ENCODE data around the gene USP17L30. TPM values are rescaled to one million over a fixed set of nuclear protein-coding genes. Genes with fewer than 3 reads are reported as not detected.
"Not testable (repeated sequence)": the region's sequence is repeated elsewhere in the genome, so short reads cannot be mapped to it uniquely, and the experiment has no call there.

USP17L30 gene, protein sequence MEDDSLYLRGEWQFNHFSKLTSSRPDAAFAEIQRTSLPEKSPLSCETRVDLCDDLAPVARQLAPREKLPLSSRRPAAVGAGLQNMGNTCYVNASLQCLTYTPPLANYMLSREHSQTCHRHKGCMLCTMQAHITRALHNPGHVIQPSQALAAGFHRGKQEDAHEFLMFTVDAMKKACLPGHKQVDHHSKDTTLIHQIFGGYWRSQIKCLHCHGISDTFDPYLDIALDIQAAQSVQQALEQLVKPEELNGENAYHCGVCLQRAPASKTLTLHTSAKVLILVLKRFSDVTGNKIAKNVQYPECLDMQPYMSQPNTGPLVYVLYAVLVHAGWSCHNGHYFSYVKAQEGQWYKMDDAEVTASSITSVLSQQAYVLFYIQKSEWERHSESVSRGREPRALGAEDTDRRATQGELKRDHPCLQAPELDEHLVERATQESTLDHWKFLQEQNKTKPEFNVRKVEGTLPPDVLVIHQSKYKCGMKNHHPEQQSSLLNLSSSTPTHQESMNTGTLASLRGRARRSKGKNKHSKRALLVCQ
- total RNA-seq, result not detected

DNA sequence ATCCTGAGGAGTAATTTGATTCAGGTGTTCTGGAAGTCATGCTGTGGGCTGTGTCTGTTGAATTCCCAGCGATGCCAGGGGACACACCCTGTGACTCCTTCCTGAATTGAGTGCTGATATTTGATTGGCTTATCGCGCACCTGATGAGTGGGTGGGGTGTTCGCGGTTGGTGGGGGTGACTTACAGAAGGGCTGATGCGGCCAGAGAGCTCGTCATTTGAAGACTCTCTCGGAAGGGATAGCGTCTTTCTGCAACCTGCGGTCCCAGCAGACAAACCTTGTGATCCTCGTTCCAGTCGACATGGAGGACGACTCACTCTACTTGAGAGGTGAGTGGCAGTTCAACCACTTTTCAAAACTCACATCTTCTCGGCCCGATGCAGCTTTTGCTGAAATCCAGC is at the start of gene USP17L30:
Gene USP17L30 (plus strand): TSS at position 301 of the 400 bp plus-strand sequence. CDS start 0 bp downstream, at position 301.
- H3K36me3 Mint-ChIP-seq (ENCODE audit: low read depth); intact Hi-C loops (cut with micrococcal nuclease): not testable (repeated sequence)

DNA sequence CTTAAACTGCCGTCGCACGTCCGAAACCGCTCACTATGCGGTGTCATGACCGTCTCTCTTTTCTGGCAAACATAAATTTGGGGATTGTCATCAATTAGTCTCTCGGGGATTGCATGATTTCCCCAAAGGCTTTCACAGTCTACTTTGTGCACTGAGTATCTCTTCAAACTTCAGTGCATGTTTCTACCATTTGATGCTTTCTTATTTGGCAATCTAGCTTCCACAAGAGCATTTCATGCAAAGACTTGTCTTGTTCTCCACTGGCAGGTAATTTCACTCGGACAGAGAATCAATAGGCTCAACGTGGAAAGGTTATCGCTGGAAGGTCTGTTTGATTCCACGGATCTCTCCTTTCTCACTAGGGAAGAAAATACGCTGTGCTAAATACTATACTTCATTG is 38.7 kb upstream of the USP17L30 start:
- H3K4me1 Mint-ChIP-seq (ENCODE audit: low read depth); intact Hi-C loops (cut with micrococcal nuclease); DNase-seq; H3K9me3 Mint-ChIP-seq; H3K4me3 Mint-ChIP-seq; H3K27ac Mint-ChIP-seq; CTCF ChIA-PET; H3K36me3 Mint-ChIP-seq (ENCODE audit: low read depth); H3K27me3 Mint-ChIP-seq (ENCODE audit: low read depth): not testable (repeated sequence)

More for the DNA sequence above, at the start of gene USP17L30:
- H3K4me3 Mint-ChIP-seq; DNase-seq; H3K27me3 Mint-ChIP-seq (ENCODE audit: low read depth); H3K9me3 Mint-ChIP-seq; CTCF ChIA-PET; H3K27ac Mint-ChIP-seq; H3K4me1 Mint-ChIP-seq (ENCODE audit: low read depth): not testable (repeated sequence)

DNA sequence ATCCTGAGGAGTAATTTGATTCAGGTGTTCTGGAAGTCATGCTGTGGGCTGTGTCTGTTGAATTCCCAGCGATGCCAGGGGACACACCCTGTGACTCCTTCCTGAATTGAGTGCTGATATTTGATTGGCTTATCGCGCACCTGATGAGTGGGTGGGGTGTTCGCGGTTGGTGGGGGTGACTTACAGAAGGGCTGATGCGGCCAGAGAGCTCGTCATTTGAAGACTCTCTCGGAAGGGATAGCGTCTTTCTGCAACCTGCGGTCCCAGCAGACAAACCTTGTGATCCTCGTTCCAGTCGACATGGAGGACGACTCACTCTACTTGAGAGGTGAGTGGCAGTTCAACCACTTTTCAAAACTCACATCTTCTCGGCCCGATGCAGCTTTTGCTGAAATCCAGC is 38.1 kb upstream of the USP17L30 start, which contains the start of gene USP17L24:
Gene USP17L24 (plus strand): TSS at position 301 of the 400 bp plus-strand sequence. CDS start 0 bp downstream, at position 301.
- H3K4me1 Mint-ChIP-seq (ENCODE audit: low read depth); H3K36me3 Mint-ChIP-seq (ENCODE audit: low read depth); H3K4me3 Mint-ChIP-seq; H3K27me3 Mint-ChIP-seq (ENCODE audit: low read depth); H3K27ac Mint-ChIP-seq; intact Hi-C loops (cut with micrococcal nuclease); H3K9me3 Mint-ChIP-seq; DNase-seq; CTCF ChIA-PET: not testable (repeated sequence)

GRCh38 chr4:9329611-9330010 is 33.3 kb upstream of the USP17L30 start, which contains the start of gene USP17L25:
USP17L25 (plus strand) TSS chr4:9329911; CDS start chr4:9329911, 0 bp downstream.
- H3K9me3 Mint-ChIP-seq; H3K27me3 Mint-ChIP-seq (ENCODE audit: low read depth); H3K36me3 Mint-ChIP-seq (ENCODE audit: low read depth); H3K4me1 Mint-ChIP-seq (ENCODE audit: low read depth); CTCF ChIA-PET; H3K4me3 Mint-ChIP-seq; intact Hi-C loops (cut with micrococcal nuclease); H3K27ac Mint-ChIP-seq; DNase-seq: not testable (repeated sequence)

DNA sequence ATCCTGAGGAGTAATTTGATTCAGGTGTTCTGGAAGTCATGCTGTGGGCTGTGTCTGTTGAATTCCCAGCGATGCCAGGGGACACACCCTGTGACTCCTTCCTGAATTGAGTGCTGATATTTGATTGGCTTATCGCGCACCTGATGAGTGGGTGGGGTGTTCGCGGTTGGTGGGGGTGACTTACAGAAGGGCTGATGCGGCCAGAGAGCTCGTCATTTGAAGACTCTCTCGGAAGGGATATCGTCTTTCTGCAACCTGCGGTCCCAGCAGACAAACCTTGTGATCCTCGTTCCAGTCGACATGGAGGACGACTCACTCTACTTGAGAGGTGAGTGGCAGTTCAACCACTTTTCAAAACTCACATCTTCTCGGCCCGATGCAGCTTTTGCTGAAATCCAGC is 28.6 kb upstream of the USP17L30 start, which contains the start of gene USP17L26:
Gene USP17L26 (plus strand): TSS at position 301 of the 400 bp plus-strand sequence. CDS start 0 bp downstream, at position 301.
- H3K9me3 Mint-ChIP-seq; H3K4me1 Mint-ChIP-seq (ENCODE audit: low read depth); H3K4me3 Mint-ChIP-seq; H3K36me3 Mint-ChIP-seq (ENCODE audit: low read depth); CTCF ChIA-PET; H3K27me3 Mint-ChIP-seq (ENCODE audit: low read depth); DNase-seq; intact Hi-C loops (cut with micrococcal nuclease); H3K27ac Mint-ChIP-seq: not testable (repeated sequence)

DNA sequence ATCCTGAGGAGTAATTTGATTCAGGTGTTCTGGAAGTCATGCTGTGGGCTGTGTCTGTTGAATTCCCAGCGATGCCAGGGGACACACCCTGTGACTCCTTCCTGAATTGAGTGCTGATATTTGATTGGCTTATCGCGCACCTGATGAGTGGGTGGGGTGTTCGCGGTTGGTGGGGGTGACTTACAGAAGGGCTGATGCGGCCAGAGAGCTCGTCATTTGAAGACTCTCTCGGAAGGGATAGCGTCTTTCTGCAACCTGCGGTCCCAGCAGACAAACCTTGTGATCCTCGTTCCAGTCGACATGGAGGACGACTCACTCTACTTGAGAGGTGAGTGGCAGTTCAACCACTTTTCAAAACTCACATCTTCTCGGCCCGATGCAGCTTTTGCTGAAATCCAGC is 23.8 kb upstream of the USP17L30 start, which contains the start of gene USP17L5:
Gene USP17L5 (plus strand): TSS at position 301 of the 400 bp plus-strand sequence. CDS start 0 bp downstream, at position 301.
- H3K36me3 Mint-ChIP-seq (ENCODE audit: low read depth); H3K4me1 Mint-ChIP-seq (ENCODE audit: low read depth); H3K9me3 Mint-ChIP-seq; DNase-seq; H3K4me3 Mint-ChIP-seq; CTCF ChIA-PET; H3K27ac Mint-ChIP-seq; intact Hi-C loops (cut with micrococcal nuclease); H3K27me3 Mint-ChIP-seq (ENCODE audit: low read depth): not testable (repeated sequence)

DNA sequence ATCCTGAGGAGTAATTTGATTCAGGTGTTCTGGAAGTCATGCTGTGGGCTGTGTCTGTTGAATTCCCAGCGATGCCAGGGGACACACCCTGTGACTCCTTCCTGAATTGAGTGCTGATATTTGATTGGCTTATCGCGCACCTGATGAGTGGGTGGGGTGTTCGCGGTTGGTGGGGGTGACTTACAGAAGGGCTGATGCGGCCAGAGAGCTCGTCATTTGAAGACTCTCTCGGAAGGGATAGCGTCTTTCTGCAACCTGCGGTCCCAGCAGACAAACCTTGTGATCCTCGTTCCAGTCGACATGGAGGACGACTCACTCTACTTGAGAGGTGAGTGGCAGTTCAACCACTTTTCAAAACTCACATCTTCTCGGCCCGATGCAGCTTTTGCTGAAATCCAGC is 19.1 kb upstream of the USP17L30 start, which contains the start of gene USP17L27:
Gene USP17L27 (plus strand): TSS at position 301 of the 400 bp plus-strand sequence. CDS start 0 bp downstream, at position 301.
- H3K4me1 Mint-ChIP-seq (ENCODE audit: low read depth); H3K9me3 Mint-ChIP-seq; H3K27me3 Mint-ChIP-seq (ENCODE audit: low read depth); H3K36me3 Mint-ChIP-seq (ENCODE audit: low read depth); H3K27ac Mint-ChIP-seq; CTCF ChIA-PET; intact Hi-C loops (cut with micrococcal nuclease); H3K4me3 Mint-ChIP-seq; DNase-seq: not testable (repeated sequence)

- intact Hi-C loops (cut with micrococcal nuclease), result not testable (repeated sequence)
Measured at GRCh38 chr4:9348593-9348992, 14.3 kb upstream of the USP17L30 start, which contains the start of gene USP17L28. USP17L28 (plus strand) TSS chr4:9348893; CDS start chr4:9348893, 0 bp downstream.

DNA sequence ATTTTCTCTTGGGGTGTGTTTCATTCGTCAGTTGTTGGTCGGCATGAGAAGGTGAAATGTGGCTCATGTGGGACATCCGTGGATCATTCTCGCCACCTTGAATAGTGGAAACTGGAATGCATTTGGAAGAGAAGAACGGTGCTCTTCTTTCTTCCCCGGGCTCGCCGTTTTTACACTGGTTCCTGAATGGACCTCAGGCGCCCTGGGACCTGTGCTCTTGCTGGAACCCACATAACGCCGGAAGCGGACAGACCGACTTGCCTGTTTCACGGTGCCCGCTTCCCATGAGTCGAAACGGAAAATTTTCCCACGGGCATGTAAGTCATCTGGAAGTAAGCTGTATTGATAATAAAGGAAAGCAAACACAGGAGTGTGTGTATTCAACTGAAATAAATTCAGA is 12.1 kb upstream of the USP17L30 start:
- CTCF ChIA-PET; H3K36me3 Mint-ChIP-seq (ENCODE audit: low read depth); DNase-seq; intact Hi-C loops (cut with micrococcal nuclease); H3K4me3 Mint-ChIP-seq; H3K27me3 Mint-ChIP-seq (ENCODE audit: low read depth); H3K9me3 Mint-ChIP-seq; H3K27ac Mint-ChIP-seq; H3K4me1 Mint-ChIP-seq (ENCODE audit: low read depth): not testable (repeated sequence)

More at GRCh38 chr4:9348593-9348992, 14.3 kb upstream of the USP17L30 start, which contains the start of gene USP17L28:
- DNase-seq; H3K9me3 Mint-ChIP-seq; CTCF ChIA-PET; H3K4me3 Mint-ChIP-seq; H3K4me1 Mint-ChIP-seq (ENCODE audit: low read depth); H3K36me3 Mint-ChIP-seq (ENCODE audit: low read depth); H3K27ac Mint-ChIP-seq; H3K27me3 Mint-ChIP-seq (ENCODE audit: low read depth): not testable (repeated sequence)

DNA sequence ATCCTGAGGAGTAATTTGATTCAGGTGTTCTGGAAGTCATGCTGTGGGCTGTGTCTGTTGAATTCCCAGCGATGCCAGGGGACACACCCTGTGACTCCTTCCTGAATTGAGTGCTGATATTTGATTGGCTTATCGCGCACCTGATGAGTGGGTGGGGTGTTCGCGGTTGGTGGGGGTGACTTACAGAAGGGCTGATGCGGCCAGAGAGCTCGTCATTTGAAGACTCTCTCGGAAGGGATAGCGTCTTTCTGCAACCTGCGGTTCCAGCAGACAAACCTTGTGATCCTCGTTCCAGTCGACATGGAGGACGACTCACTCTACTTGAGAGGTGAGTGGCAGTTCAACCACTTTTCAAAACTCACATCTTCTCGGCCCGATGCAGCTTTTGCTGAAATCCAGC is 9.6 kb upstream of the USP17L30 start, which contains the start of gene USP17L29:
Gene USP17L29 (plus strand): TSS at position 301 of the 400 bp plus-strand sequence. CDS start 0 bp downstream, at position 301.
- H3K4me3 Mint-ChIP-seq; H3K9me3 Mint-ChIP-seq; H3K4me1 Mint-ChIP-seq (ENCODE audit: low read depth); H3K27ac Mint-ChIP-seq; intact Hi-C loops (cut with micrococcal nuclease); H3K27me3 Mint-ChIP-seq (ENCODE audit: low read depth); CTCF ChIA-PET; DNase-seq; H3K36me3 Mint-ChIP-seq (ENCODE audit: low read depth): not testable (repeated sequence)

DNA sequence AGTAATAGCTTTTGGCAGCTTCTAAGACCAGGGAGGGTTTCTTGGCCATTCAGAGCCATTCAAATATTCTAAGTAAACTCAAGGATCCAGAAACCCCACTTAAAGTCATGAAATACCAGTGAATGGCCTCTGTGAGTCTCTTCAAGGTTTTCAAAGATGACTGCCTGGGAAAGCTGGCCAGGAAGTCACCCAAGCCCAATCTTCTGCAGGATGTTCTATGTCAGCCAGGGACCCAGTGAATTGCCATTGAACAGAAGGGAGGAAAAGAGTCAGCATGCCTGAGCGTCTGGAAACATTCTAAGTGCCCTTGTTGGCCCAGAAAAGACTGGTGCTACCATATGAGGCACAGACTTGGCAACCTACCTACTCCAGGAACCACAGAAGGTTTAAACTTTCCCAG is 17.0 kb downstream of the USP17L30 start:
- H3K9me3 Mint-ChIP-seq; DNase-seq; H3K27ac Mint-ChIP-seq; H3K4me3 Mint-ChIP-seq; CTCF ChIA-PET; intact Hi-C loops (cut with micrococcal nuclease); H3K4me1 Mint-ChIP-seq (ENCODE audit: low read depth); H3K27me3 Mint-ChIP-seq (ENCODE audit: low read depth); H3K36me3 Mint-ChIP-seq (ENCODE audit: low read depth): not testable (repeated sequence)

DNA sequence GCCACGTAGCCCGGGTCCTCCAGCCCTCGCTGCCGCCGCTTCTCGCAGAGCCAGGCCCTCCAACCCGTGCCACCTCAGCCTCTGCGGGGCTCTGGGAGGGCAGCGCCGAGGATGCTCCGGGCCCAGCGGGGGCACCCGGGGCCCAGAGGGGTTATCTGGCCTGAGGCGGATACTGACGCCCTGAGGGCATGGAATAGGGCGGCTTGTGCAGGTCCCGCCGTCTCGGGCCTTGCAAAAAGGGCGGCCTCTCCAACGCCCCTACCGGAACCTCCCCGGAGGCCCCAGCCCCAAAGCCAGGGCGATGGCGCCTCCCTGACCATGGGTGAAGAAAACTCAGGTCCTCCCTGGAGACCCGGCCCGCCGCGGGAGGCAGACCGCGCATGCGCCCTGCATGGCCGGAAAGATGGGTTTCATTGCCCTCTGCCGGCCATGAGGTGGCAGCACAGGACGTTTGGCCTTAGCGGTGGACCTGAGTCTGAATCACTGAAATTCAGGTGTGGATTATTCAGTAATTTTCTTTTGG is 18.1 kb downstream of the USP17L30 start:
- intact Hi-C loops (cut with micrococcal nuclease); H3K36me3 Mint-ChIP-seq (ENCODE audit: low read depth); H3K27me3 Mint-ChIP-seq (ENCODE audit: low read depth); H3K27ac Mint-ChIP-seq; H3K9me3 Mint-ChIP-seq; H3K4me1 Mint-ChIP-seq (ENCODE audit: low read depth): not testable (repeated sequence)
- peak; percentile 61 for DNase-seq
- CTCF ChIA-PET, result interaction anchor here (0.5 to 0.9 kb wide), 2 partner anchors 25 to 215 kb away, joined by 3 to 4 read pairs; no protein-coding TSS in a partner anchor
- H3K4me3 Mint-ChIP-seq, result peak overlapping the region; percentile 39

Measured in activated naive CD4-positive, alpha-beta T cell treated with anti-CD3 and anti-CD28 coated beads for 36 hours (primary cell).